GM23248 (cell line): ENCODE results near the gene ZNF521. TPM values are rescaled to one million over a fixed set of nuclear protein-coding genes. Genes with fewer than 3 reads are reported as not detected.
"Not testable (repeated sequence)": the region's sequence is repeated elsewhere in the genome, so short reads cannot be mapped to it uniquely, and the experiment has no call there.

Experiments
- DNase-seq: peaks from one replicate; pipeline ENCODE4 v3.0.0-alpha.2; 2015
- H2AFZ ChIP-seq: fragments of 200-600 bp; sonication (generic); 2 replicates; pipeline ENCODE4 v1.6.1; 2016; ENCODE audit warnings: antibody characterized with exemption
- H3F3A ChIP-seq: fragments of 200-600 bp; sonication (generic); 2 replicates; pipeline ENCODE4 v1.6.1; 2016; ENCODE audit warnings: mild to moderate bottlenecking, antibody characterized with exemption, mixed run types; ENCODE audit not compliant: insufficient read depth
- H3K27ac ChIP-seq: fragments of 200-600 bp; sonication (generic); 2 replicates; pipeline ENCODE4 v1.5.1; 2016; ENCODE audit warnings: mild to moderate bottlenecking
- H3K27me3 ChIP-seq: fragments of 200-600 bp; sonication (generic); replicated peaks from 2 replicates; pipeline ENCODE4 v1.6.1; 2016; ENCODE audit warnings: mild to moderate bottlenecking; ENCODE audit not compliant: insufficient read depth
- H3K36me3 ChIP-seq: fragments of 200-600 bp; sonication (generic); 2 replicates; pipeline ENCODE4 v1.6.1; 2016; ENCODE audit warnings: low read depth, mild to moderate bottlenecking
- H3K4me1 ChIP-seq: fragments of 200-600 bp; sonication (generic); 2 replicates; pipeline ENCODE4 v1.6.1; 2016; ENCODE audit warnings: mild to moderate bottlenecking; ENCODE audit not compliant: insufficient read depth
- H3K4me2 ChIP-seq: fragments of 200-600 bp; sonication (generic); one replicate; pipeline ENCODE4 v1.6.1; 2016; ENCODE audit warnings: mild to moderate bottlenecking; ENCODE audit not compliant: unreplicated experiment
- H3K4me3 ChIP-seq: fragments of 200-600 bp; sonication (generic); 2 replicates; pipeline ENCODE4 v1.5.1; 2016; ENCODE audit warnings: mild to moderate bottlenecking
- H3K79me2 ChIP-seq: fragments of 200-600 bp; sonication (generic); 2 replicates; pipeline ENCODE4 v1.6.1; 2016; ENCODE audit warnings: mild to moderate bottlenecking; ENCODE audit not compliant: insufficient read depth
- H3K9ac ChIP-seq: fragments of 200-600 bp; sonication (generic); 2 replicates; pipeline ENCODE4 v1.6.1; 2016; ENCODE audit warnings: mild to moderate bottlenecking
- H3K9me2 ChIP-seq: fragments of 200-600 bp; sonication (generic); 2 replicates; pipeline ENCODE4 v1.6.1; 2016; ENCODE audit warnings: mixed run types, mild to moderate bottlenecking, moderate library complexity; ENCODE audit not compliant: insufficient read depth
- H3K9me3 ChIP-seq: fragments of 200-600 bp; sonication (generic); one replicate; pipeline ENCODE4 v1.6.1; 2017; ENCODE audit warnings: low read depth
- H4K20me1 ChIP-seq: fragments of 200-600 bp; sonication (generic); 2 replicates; pipeline ENCODE4 v1.6.0; 2016; ENCODE audit not compliant: insufficient read depth
- EZH2 ChIP-seq: fragments of 200-600 bp; sonication (generic); IDR thresholded peaks from 2 replicates; pipeline ENCODE4 v1.6.1; 2018; ENCODE audit warnings: antibody characterized with exemption, mild to moderate bottlenecking; ENCODE audit not compliant: insufficient read depth, poor library complexity, severe bottlenecking
- EZH2phosphoT487 ChIP-seq: fragments of 200-600 bp; sonication (generic); IDR thresholded peaks from 2 replicates; pipeline ENCODE4 v1.6.1; 2018; ENCODE audit warnings: antibody characterized with exemption, moderate library complexity, mild to moderate bottlenecking, low read depth; ENCODE audit not compliant: insufficient read depth
- WGBS, 2 experiments: methylation state at CpG; one replicate each; pipeline ENCODE4 v1.1.6; 2015 to 2017; ENCODE audit warnings: low lambda C conversion rate in 2 of 2, low coverage in 1 of 2; ENCODE audit errors: missing lambda C conversion rate in 2 of 2; 5-methylcytosine and 5-hydroxymethylcytosine counted together
- in situ Hi-C: fragments of 300-500 bp; cut with MboI; formaldehyde crosslinking; loops from 2 replicates; pipeline ENCODE4 v1.15.0; 2020
- polyA plus RNA-seq: library from polyadenylated mRNA; unstranded; fragments of >200 nt; fragmentation: Nextera tagmentation; extraction: Ambion mirVana; gene quantifications from 2 replicates; pipeline ENCODE4 v1.2.1, GENCODE V29; 2016
- total RNA-seq: library from RNA; depleted of rRNA; stranded (reverse); fragments of >200 nt; shearing (Covaris generic); gene quantifications from 2 replicates; pipeline ENCODE4 v1.2.3, GENCODE V29; 2014

The ZNF521 gene
- total and polyA plus RNA-seq, 2 experiments from 2014 or later = 7.8 to 17.9 TPM

GRCh38 chr18:25275412-25276001 lies 76.5 kb downstream of the ZNF521 start:
- Histone ChIP-seq H3K27ac (no peak overlapping the region), H3F3A (no peaks in the 10 kb centered on the region), H3K36me3 (no peaks in the 10 kb centered on the region), H3K79me2 (no peaks in the 10 kb centered on the region), H3K4me2 (no peak overlapping the region), H3K4me1 (peaks cover 12% of the 10 kb centered on the region), H3K4me3 (no peak overlapping the region), H3K9ac (no peak overlapping the region), H2AFZ (no peak overlapping the region), H3K27me3 (no peaks in the 10 kb centered on the region), H3K9me3 (no peaks in the 10 kb centered on the region), H3K9me2 (no peaks in the 10 kb centered on the region), H4K20me1 (no peaks in the 10 kb centered on the region)
- TF ChIP-seq EZH2phosphoT487 (no peak), EZH2 (no peak)
- WGBS, 2 experiments = 90 to 93% methylated on average over 11 of the region's 11 CpGs
- in situ Hi-C loops = no loop called here
- DNase-seq = no peak

GRCh38 chr18:25274926-25275325 lies 77.0 kb downstream of the ZNF521 start:
- no peaks in the 10 kb centered on the region for H3K9me3 ChIP-seq
- no peak overlapping the region for H3K4me2 ChIP-seq
- no peaks in the 10 kb centered on the region for H3K27me3 ChIP-seq
- 95% methylated on average over 4 of the region's 4 CpGs for WGBS, 2 experiments
- TF ChIP-seq EZH2 = no peak
- TF ChIP-seq EZH2phosphoT487 = no peak
- H3K27ac ChIP-seq = no peak overlapping the region
- no peaks in the 10 kb centered on the region for H3K36me3 ChIP-seq
- no peaks in the 10 kb centered on the region for H4K20me1 ChIP-seq
- H3K79me2 ChIP-seq = no peaks in the 10 kb centered on the region
- H3K4me3 ChIP-seq = no peak overlapping the region
- no peaks in the 10 kb centered on the region for H3K9me2 ChIP-seq
- no peak overlapping the region for H3K9ac ChIP-seq
- peaks cover 12% of the 10 kb centered on the region for H3K4me1 ChIP-seq
- no peak overlapping the region for H2AFZ ChIP-seq
- no peak for DNase-seq
- no peaks in the 10 kb centered on the region for H3F3A ChIP-seq
- in situ Hi-C loops = no loop called here

- 85 to 92% methylated on average over 12 of the region's 12 CpGs for WGBS, 2 experiments
- in situ Hi-C loops, H3K27me3 ChIP-seq, H3K9me2 ChIP-seq, H3K9ac ChIP-seq, H3K36me3 ChIP-seq, H3K4me3 ChIP-seq, H4K20me1 ChIP-seq, H2AFZ ChIP-seq, H3K27ac ChIP-seq, H3K4me2 ChIP-seq, H3K9me3 ChIP-seq, H3K79me2 ChIP-seq, DNase-seq, H3F3A ChIP-seq: not testable (repeated sequence)
- H3K4me1 ChIP-seq = peaks cover 14% of the 10 kb centered on the region
Measured at GRCh38 chr18:25266931-25267527, 84.9 kb downstream of the ZNF521 start.

GRCh38 chr18:25262920-25263319 lies 89.0 kb downstream of the ZNF521 start:
- Histone ChIP-seq H3K27ac (no peak overlapping the region), H3K9me2 (no peaks in the 10 kb centered on the region), H3K36me3 (no peaks in the 10 kb centered on the region), H3K4me3 (no peak overlapping the region), H3K9me3 (no peaks in the 10 kb centered on the region), H3K4me2 (no peak overlapping the region), H3K9ac (no peak overlapping the region), H4K20me1 (no peaks in the 10 kb centered on the region), H3K4me1 (peaks cover 14% of the 10 kb centered on the region), H2AFZ (no peak overlapping the region), H3K27me3 (no peaks in the 10 kb centered on the region), H3F3A (peaks cover 9% of the 10 kb centered on the region; the same call in 1 of the 2 replicates), H3K79me2 (no peaks in the 10 kb centered on the region)
- 1 to 3% methylated on average over 2 of the region's 2 CpGs for WGBS, 2 experiments
- in situ Hi-C loops = no loop called here
- peak; percentile 82 for DNase-seq
- TF ChIP-seq EZH2 = no peak
- TF ChIP-seq EZH2phosphoT487 = no peak

GRCh38 chr18:25261768-25262167 lies 90.2 kb downstream of the ZNF521 start:
- no peak overlapping the region for H3K9ac ChIP-seq
- H3K4me1 ChIP-seq = peaks cover 14% of the 10 kb centered on the region
- H3K79me2 ChIP-seq = no peaks in the 10 kb centered on the region
- no peak overlapping the region for H3K4me3 ChIP-seq
- no peaks in the 10 kb centered on the region for H3K36me3 ChIP-seq
- WGBS, 2 experiments = 92 to 95% methylated on average over 5 of the region's 5 CpGs
- H3K9me2 ChIP-seq = no peaks in the 10 kb centered on the region
- H3F3A ChIP-seq = peaks cover 9% of the 10 kb centered on the region; the same call in 1 of the 2 replicates
- in situ Hi-C loops = no loop called here
- H3K27ac ChIP-seq = no peak overlapping the region
- H3K4me2 ChIP-seq = no peak overlapping the region
- H4K20me1 ChIP-seq = no peaks in the 10 kb centered on the region
- no peaks in the 10 kb centered on the region for H3K9me3 ChIP-seq
- no peaks in the 10 kb centered on the region for H3K27me3 ChIP-seq
- H2AFZ ChIP-seq = no peak overlapping the region
- DNase-seq = no peak
- TF ChIP-seq EZH2 = no peak
- no peak for TF ChIP-seq EZH2phosphoT487
